HG02571 (cell line): ENCODE data around the gene QRICH1.

Experiments
- ATAC-seq: cut with Tn5 transposase; IDR thresholded peaks from one replicate; pipeline ENCODE4 v1.9.1; 2021; ENCODE audit warnings: mild to moderate bottlenecking, moderate library complexity; ENCODE audit not compliant: unreplicated experiment

QRICH1 gene

DNA sequence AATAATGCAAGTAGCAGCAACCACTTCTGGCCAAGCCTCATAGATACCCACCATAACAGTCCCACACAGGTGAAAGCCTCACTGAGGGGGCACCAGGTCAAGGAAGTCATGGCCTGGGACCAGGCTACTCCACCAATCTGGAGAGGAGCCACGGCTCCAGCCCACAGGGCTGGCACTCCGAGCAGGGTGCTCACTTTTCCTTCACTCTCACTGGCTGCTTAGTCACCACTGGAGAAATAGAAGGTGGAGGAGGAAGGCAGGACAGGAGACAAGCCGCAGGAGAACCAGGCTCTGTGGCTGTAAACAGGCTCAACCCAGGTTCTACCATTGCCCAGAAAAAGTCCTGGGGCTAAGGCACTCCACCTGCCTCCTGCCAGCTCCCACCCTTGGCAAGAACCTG lies 25.6 kb upstream of the QRICH1 start:
- no peak for ATAC-seq

DNA sequence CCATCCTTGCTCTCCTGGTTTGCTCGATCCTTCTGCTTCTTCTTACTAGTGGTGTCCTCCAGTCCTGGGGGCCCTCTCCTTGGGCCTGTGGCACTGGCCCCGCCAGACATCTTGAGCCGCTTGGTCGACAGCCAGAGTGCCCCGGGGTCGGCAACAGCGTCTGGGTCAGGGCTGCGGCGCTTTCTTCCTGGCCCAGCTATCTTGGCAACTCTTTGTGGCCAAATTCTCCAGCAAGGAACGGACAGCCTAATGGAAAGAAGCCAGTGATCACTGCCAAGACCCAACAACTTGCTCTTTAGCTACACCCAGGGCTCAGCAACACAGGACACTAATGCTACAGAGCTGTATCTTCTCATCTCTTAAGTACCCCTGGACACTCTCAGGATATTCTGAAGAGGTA lies 25.2 kb upstream of the QRICH1 start:
- ATAC-seq, result no peak

DNA sequence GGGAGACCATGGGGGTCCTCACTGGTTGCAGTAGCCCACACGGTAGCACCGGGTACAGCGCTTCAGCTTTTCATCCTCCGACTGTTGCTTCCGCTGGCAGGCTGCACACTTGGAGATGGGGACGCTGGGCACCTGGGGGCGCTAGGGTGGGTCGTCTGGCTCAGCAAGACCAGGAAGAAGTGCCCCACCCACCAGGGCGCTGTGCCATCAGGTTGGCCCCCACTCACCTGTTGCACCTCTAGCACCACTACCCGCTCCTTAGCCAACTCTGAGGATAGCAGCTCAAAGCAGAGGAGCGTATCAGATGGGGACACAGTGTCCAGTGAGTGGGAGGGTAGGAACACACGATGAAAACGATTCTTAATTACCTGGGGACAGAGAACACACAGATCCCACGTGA lies 18.4 kb upstream of the QRICH1 start:
- no peak for ATAC-seq

DNA sequence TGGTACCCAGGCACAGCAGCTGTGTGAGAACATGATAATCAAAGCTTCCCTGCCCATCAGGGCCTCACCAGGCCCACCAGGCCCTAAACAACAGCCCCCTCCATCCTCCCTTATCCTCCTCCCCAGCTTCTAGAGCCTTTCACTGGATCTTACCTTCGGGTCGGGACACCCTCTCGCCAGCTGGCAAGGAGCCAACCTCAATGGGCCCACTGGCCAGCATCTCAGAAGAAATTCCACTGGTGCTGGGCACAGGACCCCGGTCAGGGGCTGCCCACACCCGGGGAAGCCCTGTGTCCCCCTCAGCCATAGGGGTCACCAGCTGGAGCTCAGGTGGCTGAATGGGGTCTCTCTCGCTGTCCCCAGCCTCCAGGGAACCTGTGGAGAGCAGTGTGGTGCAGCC lies 17.5 kb upstream of the QRICH1 start:
- ATAC-seq, result no peak

DNA sequence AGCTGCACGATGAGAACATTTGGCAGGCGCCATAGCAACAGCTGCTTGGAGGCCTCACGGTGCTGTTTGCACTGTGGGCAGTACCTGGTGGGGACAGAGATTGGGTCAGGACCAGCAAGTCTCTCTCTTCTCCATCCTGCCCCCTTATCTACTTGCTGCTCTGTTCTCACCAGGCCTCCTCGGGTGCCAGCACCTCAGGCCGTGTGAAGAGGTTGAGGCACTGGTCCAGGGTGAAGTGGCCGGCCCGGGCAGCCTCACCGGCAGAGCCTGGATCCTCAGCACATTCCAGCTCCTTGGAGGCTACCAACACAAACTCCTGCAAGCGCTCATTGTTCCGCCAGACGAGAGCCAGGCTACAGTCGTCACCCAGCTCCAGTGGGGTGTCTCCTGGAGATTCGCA lies 16.9 kb upstream of the QRICH1 start:
- ATAC-seq, result no peak

DNA sequence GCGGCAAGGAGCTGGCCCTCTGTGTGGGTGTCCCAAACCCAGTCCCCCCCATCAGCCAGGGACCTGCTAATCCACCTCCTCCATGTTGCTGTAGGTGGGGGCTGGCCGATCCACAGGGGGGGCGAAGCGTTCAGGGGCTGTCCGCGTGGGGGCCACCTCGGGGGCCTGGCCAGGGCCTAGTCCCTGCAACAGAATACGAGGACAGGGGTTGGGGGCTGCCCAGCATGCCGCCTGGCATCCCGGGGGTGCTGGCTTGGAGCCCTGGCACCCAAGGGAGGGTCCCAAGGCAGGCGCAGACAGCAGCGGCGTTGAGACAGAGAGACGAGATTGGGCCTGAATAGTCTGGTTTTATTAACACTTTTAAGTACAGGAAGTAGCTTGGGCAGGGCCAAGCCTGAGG lies 14.5 kb upstream of the QRICH1 start:
- ATAC-seq, result no peak

DNA sequence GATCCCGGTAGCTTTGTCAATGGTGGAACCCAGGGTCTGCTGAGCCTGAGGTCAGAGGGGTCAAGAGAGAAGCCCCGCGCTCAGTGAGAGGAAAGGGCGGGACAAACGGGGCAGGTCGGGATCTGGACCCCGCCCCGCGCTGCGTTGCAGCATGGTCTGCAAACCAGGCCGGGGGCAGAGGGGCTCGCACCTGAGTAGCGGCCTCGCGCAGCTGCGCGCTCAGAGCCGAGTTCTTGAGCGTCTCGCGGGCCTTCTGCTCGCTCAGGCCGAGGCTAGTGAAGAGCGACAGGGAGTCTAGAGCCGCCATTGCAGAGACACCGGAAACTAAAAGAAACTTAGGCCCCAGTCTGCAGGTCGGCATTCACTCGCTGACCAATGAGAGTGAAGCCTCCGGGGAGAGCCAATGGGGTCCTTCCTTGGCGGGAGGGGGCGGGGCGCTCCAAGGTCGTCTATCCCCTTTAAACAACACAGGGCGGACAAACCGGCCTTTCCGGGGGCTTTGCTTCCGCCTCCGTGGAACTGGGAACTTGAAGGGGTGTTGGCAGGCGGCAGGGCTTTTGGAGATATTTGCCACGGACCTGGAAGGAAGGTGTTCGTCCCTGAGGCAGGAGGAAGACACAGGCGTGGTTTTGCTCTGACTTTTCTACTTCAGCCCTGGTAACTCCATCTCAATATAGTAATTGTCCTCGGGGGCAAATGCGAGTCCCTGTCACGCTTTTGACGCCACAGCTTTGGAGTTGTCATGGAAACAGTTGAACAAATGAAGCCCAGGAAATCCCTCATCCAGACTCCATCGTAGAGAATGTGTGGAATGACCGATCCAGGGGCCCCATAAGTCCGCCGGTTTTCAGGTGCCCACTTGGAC lies 10.8 kb upstream of the QRICH1 start, which contains the start of gene QARS1:
QARS1 (minus strand) TSS at position 331 of the 865 bp plus-strand sequence; CDS start at position 307, 24 bp downstream.
- ATAC-seq, result peak; percentile 82

DNA sequence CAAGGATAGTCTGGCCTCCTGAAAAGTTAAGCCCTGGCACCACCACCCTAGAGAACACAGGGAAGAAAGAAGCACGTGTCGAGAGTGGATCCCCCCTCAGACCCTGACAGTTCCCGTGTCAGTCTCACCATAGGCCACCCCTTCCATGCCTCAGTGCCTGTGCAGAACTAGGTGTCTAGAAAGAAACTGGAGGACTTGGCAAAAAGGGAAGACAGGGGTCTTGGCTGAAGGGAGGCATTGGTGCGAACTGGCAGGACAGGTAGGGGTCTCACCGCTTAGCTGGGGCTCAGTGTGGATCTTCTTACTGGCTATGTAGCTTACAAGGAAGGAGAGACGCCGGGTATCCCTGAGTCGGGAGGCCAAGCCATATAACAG lies 10.2 kb upstream of the QRICH1 start:
- ATAC-seq, result peak; percentile 4

DNA sequence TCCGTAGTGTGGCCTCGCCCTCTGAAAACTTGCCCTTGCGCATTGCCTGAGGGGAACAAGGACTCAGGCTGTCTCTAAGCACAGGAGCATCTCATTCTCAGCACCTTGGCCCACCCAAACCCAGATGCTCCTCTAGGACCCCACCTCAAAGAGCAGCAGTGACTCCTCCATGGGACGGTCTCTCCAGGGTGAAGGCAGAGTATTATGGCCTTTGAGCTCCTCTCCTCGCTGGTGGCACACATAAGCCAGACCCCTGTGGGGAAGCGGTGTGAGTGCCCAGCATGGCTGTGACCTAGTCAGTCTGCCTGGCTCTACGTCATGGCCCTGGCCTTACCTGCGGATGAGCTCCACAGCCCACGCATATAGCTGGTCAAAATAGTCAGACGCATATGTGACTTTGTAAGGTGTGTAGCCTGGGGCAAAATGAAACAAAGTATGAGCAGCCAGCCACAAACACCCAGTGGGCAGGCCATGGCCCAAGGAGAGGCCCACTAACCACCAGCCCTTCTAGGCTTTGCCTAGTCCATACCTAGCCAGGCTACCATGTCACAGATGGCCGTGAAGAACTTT lies 6.3 kb upstream of the QRICH1 start:
- no peak for ATAC-seq

DNA sequence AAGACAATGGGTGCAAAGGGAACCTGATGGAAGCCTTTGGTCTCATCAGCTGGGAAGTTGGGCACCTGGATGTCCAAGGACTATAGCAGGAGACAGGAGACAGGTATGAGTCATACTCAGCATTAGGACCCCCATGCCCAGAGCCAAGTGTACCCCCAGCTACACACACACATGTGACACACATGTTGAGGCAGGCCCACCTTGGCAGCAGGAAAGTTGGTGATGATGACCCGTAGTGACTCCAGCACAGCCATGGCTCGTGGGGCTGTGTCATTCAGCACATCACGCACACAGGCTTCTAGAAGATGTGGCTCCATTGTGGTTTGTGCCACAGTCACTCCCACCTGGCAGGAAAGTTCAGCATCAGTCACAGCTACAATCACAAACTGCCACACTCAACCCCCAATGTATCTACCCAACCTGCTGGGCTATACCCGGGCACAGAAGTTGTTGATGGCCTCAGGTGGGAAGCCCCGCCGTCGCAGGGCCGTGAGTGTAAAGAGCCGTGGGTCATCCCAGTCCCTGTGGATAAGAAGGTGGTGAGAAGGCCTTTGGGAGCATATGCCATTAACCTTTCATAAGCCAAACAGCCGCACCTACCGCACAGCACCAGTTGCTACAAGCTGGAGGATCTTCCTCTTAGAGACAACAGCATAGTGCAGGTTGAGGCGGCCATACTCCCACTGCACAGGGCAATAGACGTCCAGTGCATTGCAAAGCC lies 5.2 kb upstream of the QRICH1 start:
- no peak for ATAC-seq

DNA sequence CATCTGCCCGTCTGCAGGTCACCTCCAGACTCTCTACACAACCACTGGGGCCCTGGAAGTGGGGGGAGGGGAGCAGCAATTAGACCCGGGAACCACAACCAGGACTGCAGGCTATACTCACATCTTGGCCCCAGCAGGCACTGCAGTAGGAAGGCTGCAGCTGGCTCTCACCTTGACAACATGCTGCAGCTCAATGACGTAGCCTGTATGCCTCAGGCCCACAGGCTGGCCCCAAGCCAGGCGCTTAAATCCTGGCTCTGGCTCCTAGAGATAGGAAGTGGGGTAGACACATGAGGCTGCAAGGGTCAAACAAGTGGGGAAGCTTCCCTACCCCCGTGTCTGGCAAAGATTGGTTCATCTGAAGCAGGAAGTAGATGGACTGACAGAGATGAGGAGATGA lies 4.6 kb upstream of the QRICH1 start:
- ATAC-seq, result no peak

DNA sequence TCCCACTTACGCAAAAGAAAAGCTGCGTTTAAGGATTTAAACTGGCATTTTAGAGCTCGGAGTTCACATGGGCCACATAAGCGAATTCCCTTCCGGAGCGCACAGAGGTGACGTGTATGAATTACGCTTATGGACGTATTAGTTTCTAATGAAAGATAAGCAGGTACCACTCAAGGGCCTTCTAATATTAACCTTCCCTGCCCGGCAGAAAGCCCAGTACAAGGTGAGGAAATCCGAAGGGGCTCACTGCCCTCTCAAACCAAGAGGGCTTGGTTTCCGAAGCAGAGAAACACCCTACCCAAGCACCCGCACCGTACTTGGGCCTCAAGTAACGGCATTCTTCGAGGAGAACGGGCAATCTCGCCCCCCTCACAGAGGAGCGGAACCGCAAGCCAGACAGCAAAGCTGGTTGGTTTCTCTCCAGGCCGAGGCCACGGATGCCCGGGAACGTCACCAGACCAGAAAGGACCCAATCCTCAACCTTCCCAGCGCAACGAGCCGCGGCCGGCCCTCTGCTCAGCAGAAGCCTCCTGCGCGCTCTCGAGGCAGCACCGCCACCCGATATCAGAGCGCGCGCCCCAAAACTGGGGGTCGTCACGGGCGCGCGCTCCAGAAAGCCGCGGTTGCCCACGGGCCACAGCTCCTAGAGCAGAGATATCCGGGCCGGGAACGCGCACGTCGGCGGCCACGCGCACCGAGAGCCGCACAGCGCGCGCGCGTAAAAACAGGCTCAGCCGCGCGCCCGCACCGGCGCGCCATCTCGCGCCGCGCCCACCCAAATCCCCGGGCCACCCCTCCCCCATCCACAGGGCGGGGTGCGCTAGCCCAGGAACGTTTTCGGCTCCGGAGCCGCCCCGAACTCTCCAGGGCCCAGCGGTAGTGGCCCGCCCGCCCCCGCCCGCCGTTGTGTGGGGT lies 676 bp downstream of the QRICH1 start:
- ATAC-seq, result peak; percentile 35

DNA sequence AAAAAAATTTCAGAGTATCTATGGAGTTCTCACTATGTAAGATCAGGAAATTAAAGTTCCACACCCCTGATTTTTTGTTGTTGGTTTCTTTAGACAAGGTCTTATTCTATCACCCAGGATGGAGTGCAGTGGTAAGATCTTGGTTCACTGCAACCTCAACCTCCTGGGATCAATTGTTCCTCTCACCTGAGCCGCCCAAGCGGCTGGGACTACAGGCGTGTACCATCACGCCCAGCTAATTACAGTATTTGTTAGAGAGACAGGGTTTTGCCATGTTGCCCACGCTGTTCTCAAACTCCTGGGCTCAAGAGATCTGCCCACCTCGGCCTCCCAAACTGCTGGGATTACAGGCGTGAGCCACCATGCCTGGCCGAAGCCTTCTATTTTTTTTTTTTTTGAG lies 12.4 kb downstream of the QRICH1 start:
- ATAC-seq, result no peak

DNA sequence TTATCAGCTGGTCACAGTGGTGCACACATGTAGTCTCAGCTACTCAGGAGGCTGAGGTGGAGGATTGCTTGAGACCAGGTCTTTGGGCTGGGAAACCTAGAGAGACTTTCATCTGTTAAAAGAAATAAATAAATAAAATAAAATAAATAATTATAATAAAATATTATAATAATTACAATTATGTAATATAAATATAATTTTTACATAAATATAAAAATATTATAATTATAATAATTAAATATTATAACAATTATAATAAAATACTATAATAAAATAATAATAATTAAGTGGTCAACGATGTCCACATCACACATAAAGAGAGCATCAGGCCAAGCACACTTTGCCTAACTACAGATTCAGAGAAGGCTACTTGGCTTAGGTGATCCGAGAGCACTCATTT lies 14.6 kb downstream of the QRICH1 start:
- no peak for ATAC-seq

DNA sequence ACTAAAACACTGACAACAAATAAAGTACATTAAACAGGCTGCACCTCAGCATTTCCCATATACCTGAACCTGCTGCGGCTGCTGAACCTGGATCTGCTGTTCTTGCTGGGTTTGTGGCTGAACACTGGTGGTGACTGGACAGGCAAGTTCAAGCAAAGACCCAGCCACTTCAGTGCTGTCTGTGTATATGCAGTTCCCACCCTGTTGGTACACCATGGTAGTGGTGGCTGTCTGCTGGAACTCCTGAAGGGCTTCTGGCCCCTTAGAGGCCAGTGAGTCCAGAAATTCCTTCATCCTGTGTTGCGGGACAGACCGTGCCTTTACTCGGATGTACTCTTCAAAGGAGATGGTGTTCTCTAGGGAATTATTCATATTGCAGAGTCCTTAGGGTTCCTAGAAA lies 17.2 kb downstream of the QRICH1 start:
- no peak for ATAC-seq

DNA sequence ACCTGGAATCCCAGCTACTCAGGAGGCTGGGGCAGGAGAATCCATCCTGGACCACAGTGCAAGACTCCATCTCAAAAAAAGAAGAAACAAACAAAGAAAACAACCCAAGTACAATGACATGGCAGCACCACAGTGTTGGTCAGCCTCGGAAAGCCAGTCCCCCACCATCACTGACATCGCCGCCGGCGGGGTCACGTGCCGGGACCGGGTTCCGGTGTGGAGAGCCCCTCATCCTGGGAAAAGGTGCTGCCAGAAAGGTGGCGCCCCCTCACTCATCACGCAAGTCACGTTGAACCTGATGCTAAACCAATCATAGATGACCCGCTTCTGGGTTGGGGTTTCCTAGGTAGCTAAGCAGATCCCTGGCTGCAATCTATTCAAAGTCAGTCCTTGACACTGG lies 17.8 kb downstream of the QRICH1 start:
- ATAC-seq, result no peak

DNA sequence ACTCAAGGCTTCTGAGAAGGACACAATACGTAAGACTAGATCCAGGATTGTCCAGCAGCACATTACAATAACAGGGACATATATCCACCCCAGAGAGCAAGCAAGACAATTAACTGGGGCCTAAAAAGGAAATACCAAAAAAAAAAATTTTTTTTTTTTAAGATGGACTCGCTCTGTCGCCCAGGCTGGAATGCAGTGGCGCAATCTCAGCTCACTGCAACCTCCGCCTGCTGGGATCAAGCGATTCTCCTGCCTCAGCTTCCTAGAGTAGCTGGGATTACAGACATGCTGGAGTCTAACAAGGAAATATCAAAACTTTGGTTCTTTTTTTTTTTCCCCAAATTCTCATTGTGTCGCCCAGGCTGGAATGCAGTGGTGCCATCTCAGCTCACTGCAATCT lies 35.9 kb downstream of the QRICH1 start:
- no peak for ATAC-seq

DNA sequence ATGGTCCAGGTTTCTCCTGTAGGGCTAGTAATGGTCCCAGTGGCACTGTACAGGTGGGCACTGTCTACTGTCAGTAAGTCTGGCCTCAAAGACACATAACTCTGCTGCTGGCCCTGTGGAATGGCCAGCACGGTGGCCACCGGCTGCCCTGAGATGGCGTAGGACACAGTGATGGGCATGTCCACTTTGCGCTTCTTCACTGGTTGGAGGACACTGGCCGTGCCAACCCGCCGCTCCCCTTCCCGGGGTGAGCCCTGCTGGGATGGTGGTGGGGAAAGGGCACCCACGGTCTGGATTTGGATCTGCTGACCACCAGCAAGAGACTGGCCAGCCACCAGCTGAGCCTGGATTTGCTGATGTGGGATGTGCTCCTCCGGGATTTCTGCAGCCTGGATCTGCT lies 36.6 kb downstream of the QRICH1 start:
- ATAC-seq, result no peak

DNA sequence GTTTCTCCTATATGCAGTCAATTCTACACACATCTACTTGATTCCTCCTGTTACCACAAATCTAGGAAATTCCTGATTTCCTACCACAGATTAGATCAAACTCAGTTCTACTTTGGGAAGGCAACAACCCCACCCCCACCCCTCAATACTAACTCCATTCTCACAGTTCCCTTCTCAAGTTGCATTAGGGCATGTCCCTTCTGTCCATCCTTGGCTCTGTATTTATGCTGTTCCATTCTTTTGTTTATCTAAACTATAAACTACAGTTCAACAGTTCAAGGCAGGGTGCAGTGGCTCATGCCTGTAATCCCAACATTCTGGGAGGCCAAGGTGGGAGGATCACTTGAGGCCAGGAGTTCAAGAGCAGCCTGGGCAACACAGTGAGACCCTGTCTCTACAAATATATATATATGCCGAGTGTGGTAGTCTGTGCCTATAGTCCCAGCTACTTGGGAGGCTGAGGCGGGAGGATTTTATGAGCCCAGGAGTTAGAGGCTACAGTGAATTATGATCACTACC lies 39.5 kb downstream of the QRICH1 start:
- no peak for ATAC-seq

DNA sequence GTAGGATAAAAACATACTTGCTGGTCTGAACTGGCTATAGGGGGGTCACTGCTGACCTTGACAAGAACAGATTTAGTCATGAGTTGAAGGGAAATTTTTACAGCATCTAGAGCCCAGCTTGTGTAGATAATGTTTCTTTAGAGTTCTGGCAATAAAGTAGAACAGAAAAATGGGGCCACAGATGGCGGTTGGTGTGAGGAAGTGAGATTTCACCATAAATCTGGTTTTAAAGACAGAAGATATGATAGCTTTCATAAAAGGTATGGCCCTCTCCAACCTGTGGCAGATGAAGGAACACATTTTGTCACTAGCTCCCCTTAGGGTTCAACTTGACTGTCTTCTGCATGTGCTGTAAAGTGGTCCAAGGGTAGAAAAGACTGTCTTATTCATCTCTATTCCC lies 40.3 kb downstream of the QRICH1 start:
- ATAC-seq, result no peak

DNA sequence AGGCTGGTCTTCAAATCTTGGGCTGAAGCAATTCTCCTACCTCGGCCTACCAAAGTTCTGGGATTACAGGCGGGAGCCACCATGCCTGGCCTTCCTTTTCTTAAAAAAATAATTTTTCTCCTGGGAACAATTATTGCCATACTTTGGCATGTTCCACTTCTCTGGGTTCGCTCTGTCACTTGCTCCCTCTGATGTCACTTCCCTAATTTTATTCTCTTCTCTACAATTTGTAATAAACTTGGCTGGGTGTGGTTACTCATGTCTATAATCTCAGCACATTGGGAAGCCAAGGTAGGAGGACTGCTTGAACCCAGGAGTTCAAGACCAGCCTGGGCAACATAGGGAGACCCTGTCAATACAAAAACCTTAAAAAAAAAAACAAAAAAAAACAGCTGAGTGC lies 58.6 kb downstream of the QRICH1 start:
- no peak for ATAC-seq
